Epithelial cell of proximal tubule (primary cell): Measurements from ENCODE around the gene EIF3K. TPM values are rescaled to one million over a fixed set of nuclear protein-coding genes. Genes with fewer than 3 reads are reported as not detected.

Experiments used
- DNase-seq: peaks from one replicate; pipeline ENCODE4 v3.0.0-alpha.2; 2011; ENCODE audit warnings: low read depth
- H3K4me3 ChIP-seq: 2 replicates; pipeline ENCODE4 v1.5.1; 2011; ENCODE audit warnings: low read depth, mild to moderate bottlenecking, low read length
- CTCF ChIP-seq: conservative IDR thresholded peaks from 2 replicates; pipeline ENCODE4 v1.5.1; 2012; ENCODE audit warnings: low read depth, mild to moderate bottlenecking, low read length
- total RNA-seq: library from RNA; depleted of rRNA; stranded (reverse); fragments of >200 nt; gene quantifications from 2 replicates; pipeline ENCODE4 v1.2.3, GENCODE V29; 2015

EIF3K gene
- total RNA-seq, 1 donor from 2014 or later, result 564 TPM

- no peak for DNase-seq
- H3K4me3 ChIP-seq, result no peak overlapping the region
- TF ChIP-seq CTCF, result no peak
Measured at GRCh38 chr19:38669552-38669951, 50.6 kb downstream of the EIF3K start.

- DNase-seq, result no peak
- no peak overlapping the region for H3K4me3 ChIP-seq
- no peak for TF ChIP-seq CTCF
Measured at GRCh38 chr19:38670921-38671398, 52.0 kb downstream of the EIF3K start.

- TF ChIP-seq CTCF, result no peak
- H3K4me3 ChIP-seq, result no peak overlapping the region
- no peak for DNase-seq
Measured at GRCh38 chr19:38671654-38672053, 52.7 kb downstream of the EIF3K start.

- TF ChIP-seq CTCF, result no peak
Measured at GRCh38 chr19:38673030-38673429, 54.0 kb downstream of the EIF3K start.

GRCh38 chr19:38674388-38675171 lies 55.6 kb downstream of the EIF3K start:
- no peak overlapping the region for H3K4me3 ChIP-seq
- DNase-seq, result no peak
- TF ChIP-seq CTCF, result no peak

More at GRCh38 chr19:38673030-38673429, 54.0 kb downstream of the EIF3K start:
- DNase-seq, result no peak
- H3K4me3 ChIP-seq, result no peak overlapping the region

GRCh38 chr19:38675611-38676010 lies 56.6 kb downstream of the EIF3K start:
- H3K4me3 ChIP-seq, result no peak overlapping the region
- DNase-seq, result no peak
- no peak for TF ChIP-seq CTCF
